Measurements from ENCODE around the gene RNU1-3. TPM values are rescaled to one million over a fixed set of nuclear protein-coding genes. Genes with fewer than 3 reads are reported as not detected.
A peak's percentile ranks its signal among the peaks of the same experiment; 100 is the strongest.
"Not testable (repeated sequence)": the region's sequence is repeated elsewhere in the genome, so short reads cannot be mapped to it uniquely, and the experiment has no call there.

The RNU1-3 gene
- total RNA-seq, 1 experiment from 2014 or later = 1,685 TPM

DNA sequence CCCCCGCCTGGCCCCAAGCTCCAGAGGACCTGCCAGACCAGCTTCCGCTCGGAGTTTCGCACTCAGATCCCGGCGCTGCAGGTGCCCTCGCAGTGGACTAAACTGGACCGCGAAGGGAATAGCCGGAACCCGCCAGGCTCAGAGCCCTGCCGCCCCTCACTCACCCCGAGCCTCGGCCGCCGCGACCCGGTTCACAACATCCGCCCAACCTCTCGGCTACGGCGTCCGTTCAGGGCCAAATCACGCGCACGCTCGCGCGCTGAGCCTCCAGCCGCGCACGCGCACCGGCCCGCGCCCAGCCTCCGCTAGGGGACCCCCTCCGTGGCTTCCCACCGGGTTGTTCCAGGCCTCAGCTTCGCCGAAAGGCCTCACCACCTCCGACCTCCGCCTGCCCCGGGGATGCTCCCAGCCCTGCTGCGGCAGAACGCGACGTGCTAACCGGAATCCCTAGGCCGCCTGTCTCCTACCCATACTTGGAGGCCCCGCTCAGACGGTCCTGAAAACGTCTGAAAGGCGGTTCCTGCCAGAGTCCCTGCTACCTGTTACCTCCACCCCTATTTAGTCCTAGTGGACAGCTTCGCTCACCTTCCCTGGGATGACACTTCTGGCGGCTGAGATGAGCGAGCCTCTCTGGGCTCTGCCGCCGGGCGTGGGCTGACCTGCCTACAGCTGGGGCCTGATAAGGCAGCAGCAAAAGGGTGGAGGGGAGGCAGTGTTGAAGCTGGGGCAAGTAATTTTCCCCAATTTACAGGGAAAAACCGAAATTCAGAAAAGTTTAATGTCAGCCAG is 22.1 kb downstream of the RNU1-3 start:
- H3K4me2 ChIP-seq (ENCODE audit: low read length) = peak overlapping the region; percentile 82
- H2AFZ ChIP-seq (ENCODE audit: low read depth, low read length, poor library complexity, severe bottlenecking) = peak overlapping the region; percentile 64
- peak overlapping the region; percentile 71 for H3K27ac ChIP-seq (ENCODE audit: low read depth, low read length)
- H3K27me3 ChIP-seq (ENCODE audit: insufficient read depth, low read length); CTCF ChIA-PET; H4K20me1 ChIP-seq (ENCODE audit: insufficient read depth); intact Hi-C loops (cut with micrococcal nuclease); H3K9me3 ChIP-seq (ENCODE audit: control insufficient read depth in 1 of 2, insufficient read depth in 1 of 2, low read depth in 1 of 2, low read length in 2 of 2); RAD21 ChIA-PET (ENCODE audit: low non-redundant PET in 1 of 2, low total read pairs in 2 of 2, uncharacterized antibody in 2 of 2, unreplicated experiment in 2 of 2); H3K36me3 ChIP-seq (ENCODE audit: control insufficient read depth in 1 of 2, insufficient read depth in 2 of 2, low read length in 2 of 2); H3K9me2 ChIP-seq (ENCODE audit: insufficient read depth): not testable (repeated sequence)
- ATAC-seq (peak; percentile 84), DNase-seq (ENCODE audit: low read depth, low spot score) (peak; percentile 97)
- TSS peak; percentile 81 for BruUV-seq (replicated peaks)
- H3K4me3 ChIP-seq (replicated peaks in 1 of 2; ENCODE audit: low read depth in 1 of 2, low read length in 2 of 2) = peak overlapping the region; percentile 74 to 79
- peak overlapping the region; percentile 82 for H3K9ac ChIP-seq (ENCODE audit: low read length)
- POLR2A ChIA-PET = interaction anchor here (0.6 to 1.0 kb wide), 2 partner anchors 64 to 115 kb away, joined by 3 to 5 read pairs; no protein-coding TSS in a partner anchor
- TF ChIP-seq YY1 (IDR thresholded peaks at IDR 0.05; ENCODE audit: extremely low read depth, insufficient replicate concordance, low read depth, low read length) (peak; percentile 90), ZFX (IDR thresholded peaks at IDR 0.05) (peak; percentile 86), POLR2A (IDR thresholded peaks at IDR 0.05; ENCODE audit: borderline replicate concordance, extremely low read depth, insufficient read depth, insufficient read length) (peak; percentile 96), TCF7L2 (IDR thresholded peaks at IDR 0.05; ENCODE audit: borderline replicate concordance, extremely low read depth, insufficient read depth, insufficient read length) (peak; percentile 80), POLR2AphosphoS5 (IDR thresholded peaks at IDR 0.05; ENCODE audit: low read depth, low read length) (peak; percentile 99)
- TF ChIP-seq, protein P1, sequence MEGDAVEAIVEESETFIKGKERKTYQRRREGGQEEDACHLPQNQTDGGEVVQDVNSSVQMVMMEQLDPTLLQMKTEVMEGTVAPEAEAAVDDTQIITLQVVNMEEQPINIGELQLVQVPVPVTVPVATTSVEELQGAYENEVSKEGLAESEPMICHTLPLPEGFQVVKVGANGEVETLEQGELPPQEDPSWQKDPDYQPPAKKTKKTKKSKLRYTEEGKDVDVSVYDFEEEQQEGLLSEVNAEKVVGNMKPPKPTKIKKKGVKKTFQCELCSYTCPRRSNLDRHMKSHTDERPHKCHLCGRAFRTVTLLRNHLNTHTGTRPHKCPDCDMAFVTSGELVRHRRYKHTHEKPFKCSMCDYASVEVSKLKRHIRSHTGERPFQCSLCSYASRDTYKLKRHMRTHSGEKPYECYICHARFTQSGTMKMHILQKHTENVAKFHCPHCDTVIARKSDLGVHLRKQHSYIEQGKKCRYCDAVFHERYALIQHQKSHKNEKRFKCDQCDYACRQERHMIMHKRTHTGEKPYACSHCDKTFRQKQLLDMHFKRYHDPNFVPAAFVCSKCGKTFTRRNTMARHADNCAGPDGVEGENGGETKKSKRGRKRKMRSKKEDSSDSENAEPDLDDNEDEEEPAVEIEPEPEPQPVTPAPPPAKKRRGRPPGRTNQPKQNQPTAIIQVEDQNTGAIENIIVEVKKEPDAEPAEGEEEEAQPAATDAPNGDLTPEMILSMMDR (IDR thresholded peaks at IDR 0.05 in 2 of 3, conservative IDR thresholded peaks at IDR 0.05 in 1 of 3; ENCODE audit: borderline replicate concordance in 1 of 3, insufficient read depth in 1 of 3, low read depth in 2 of 3, low read length in 2 of 3) = peak in 2 of 3 experiments; percentile 63 to 80; a peak in 4 of 6 replicates
- TF ChIP-seq, protein P2, sequence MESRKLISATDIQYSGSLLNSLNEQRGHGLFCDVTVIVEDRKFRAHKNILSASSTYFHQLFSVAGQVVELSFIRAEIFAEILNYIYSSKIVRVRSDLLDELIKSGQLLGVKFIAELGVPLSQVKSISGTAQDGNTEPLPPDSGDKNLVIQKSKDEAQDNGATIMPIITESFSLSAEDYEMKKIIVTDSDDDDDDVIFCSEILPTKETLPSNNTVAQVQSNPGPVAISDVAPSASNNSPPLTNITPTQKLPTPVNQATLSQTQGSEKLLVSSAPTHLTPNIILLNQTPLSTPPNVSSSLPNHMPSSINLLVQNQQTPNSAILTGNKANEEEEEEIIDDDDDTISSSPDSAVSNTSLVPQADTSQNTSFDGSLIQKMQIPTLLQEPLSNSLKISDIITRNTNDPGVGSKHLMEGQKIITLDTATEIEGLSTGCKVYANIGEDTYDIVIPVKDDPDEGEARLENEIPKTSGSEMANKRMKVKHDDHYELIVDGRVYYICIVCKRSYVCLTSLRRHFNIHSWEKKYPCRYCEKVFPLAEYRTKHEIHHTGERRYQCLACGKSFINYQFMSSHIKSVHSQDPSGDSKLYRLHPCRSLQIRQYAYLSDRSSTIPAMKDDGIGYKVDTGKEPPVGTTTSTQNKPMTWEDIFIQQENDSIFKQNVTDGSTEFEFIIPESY (IDR thresholded peaks at IDR 0.05; ENCODE audit: extremely low read depth, insufficient replicate concordance, low read length) = peak; percentile 97
- H3K4me1 ChIP-seq (ENCODE audit: control insufficient read depth in 1 of 2, insufficient read depth in 2 of 2, low read length in 2 of 2) = peaks cover 14 to 22% of the 10 kb centered on the region in 2 experiments; a peak in 3 of 4 replicates
- peaks cover 47% of the 10 kb centered on the region for H3K79me2 ChIP-seq (ENCODE audit: insufficient read depth, low read length)

Measured in HCT116 (cell line).